ENCODE results near the gene RUBCN.
A peak's percentile ranks its signal among the peaks of the same experiment; 100 is the strongest.
"Not testable (repeated sequence)": the region's sequence is repeated elsewhere in the genome, so short reads cannot be mapped to it uniquely, and the experiment has no call there.

Gene RUBCN

GRCh38 chr3:197733042-197733441 lies 3.7 kb downstream of the RUBCN start:
- no peak for DNase-seq

- DNase-seq: not testable (repeated sequence)
Measured at GRCh38 chr3:197731483-197731882, 5.2 kb downstream of the RUBCN start.

- not testable (repeated sequence) for DNase-seq
Measured at GRCh38 chr3:197730770-197731169, 5.9 kb downstream of the RUBCN start.

GRCh38 chr3:197730200-197730599 lies 6.5 kb downstream of the RUBCN start:
- no peak for DNase-seq

DNA sequence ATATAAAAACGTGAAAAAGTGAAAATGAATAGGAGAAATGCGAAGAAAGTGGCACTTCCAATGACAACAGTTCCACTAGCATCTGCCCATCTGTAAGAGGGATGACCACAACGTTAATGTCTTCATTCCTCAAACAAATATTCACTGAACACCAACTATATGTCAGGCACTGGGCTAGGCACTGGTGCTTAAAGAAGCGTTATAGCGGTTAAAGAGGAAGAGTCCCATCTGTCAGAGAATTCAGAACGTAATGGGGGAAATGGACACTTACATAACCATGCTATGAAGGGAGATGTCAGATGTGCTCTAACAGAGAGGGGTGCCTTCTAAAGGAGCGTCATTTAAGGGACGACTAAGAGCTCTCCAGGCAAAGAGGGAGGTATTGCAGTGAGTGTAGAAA lies 8.2 kb downstream of the RUBCN start:
- DNase-seq: no peak

GRCh38 chr3:197727878-197728277 lies 8.8 kb downstream of the RUBCN start:
- DNase-seq: not testable (repeated sequence)

DNA sequence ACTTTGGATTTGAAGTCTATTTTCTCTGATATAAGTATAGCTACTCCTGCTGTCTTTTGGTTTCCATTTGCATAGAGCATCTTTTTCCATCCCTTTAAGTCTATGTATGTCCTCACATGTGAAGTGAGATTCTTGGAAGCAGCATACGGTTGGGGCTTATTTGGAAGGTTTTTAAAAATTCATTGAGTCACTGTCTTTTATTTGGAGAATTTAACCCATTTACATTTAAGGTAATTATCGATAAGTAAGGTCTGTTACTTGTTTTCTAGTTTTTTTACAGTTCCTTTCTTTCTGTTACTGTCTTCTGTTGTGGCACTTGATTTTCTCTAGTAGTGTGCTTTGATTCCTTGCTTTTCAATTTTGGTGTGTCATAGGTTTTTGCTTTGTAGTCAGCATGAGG lies 14.0 kb downstream of the RUBCN start:
- DNase-seq: no peak

GRCh38 chr3:197720694-197721093 lies 16.0 kb downstream of the RUBCN start:
- no peak for DNase-seq

GRCh38 chr3:197718891-197719290 lies 17.8 kb downstream of the RUBCN start:
- DNase-seq: no peak

DNA sequence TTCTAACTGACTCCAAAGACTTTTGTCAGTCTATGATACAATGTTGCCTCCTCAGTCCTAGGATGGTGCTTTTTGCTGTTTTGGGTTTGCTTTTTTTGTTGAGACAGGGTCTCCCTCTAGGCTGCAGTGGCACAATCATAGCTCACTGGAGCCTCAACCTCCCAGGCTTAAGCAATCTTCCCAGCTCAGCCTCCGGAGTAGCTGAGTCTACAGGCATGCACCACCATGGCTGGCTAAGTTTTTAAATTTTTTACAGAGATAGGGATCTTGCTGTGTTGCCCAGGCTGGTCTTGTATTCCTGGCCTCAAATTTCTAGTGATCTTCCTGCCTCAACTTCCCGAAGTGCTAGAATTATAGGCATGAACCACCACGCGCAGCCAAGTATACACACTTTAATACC lies 22.5 kb downstream of the RUBCN start:
- no peak for DNase-seq

DNA sequence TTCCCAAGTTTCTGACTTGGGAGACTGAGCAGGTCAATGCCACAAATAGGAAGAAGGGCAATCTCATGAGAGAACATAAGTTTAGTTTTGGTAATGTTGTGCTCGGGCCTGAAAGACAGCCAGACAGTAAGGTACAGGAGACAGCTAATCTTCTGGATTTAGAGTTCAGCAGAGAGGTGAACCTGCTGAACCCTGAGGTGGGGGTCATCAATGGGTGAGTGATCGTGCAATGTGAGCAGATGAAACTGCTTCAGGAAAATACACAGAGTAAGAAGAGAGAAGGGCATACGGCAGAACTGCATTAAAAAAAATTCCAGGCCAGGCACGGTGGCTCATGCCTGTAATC lies 23.3 kb downstream of the RUBCN start:
- no peak for DNase-seq

GRCh38 chr3:197711973-197712707 lies 24.6 kb downstream of the RUBCN start:
- peak; percentile 88 for DNase-seq

GRCh38 chr3:197710965-197711364 lies 25.7 kb downstream of the RUBCN start:
- DNase-seq: not testable (repeated sequence)

GRCh38 chr3:197709135-197709534 lies 27.6 kb downstream of the RUBCN start:
- DNase-seq: no peak

GRCh38 chr3:197706658-197707057 lies 30.0 kb downstream of the RUBCN start:
- no peak for DNase-seq

DNA sequence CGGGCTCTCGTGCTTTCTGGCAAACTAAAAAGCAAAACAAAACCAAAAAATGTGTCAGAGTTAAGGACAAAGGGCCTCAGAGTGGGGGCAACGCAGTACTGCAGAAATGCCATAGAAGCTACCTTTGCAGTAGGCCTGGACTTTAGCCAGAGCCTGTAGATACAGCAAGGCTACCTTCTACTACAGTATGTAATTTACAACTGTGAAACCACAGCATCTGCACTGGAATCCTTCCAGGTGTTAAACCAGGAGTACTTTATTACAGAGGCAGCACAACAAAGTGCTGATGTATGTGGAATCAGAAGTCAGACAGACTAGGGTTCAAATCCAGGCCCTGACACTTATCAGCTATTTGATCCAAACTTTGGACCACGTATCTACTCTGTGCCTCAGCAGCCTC lies 34.9 kb downstream of the RUBCN start:
- DNase-seq: no peak

- no peak for DNase-seq
Measured at GRCh38 chr3:197700095-197700494, 36.6 kb downstream of the RUBCN start.

- no peak for DNase-seq
Measured at GRCh38 chr3:197697355-197697754, 39.3 kb downstream of the RUBCN start.

DNA sequence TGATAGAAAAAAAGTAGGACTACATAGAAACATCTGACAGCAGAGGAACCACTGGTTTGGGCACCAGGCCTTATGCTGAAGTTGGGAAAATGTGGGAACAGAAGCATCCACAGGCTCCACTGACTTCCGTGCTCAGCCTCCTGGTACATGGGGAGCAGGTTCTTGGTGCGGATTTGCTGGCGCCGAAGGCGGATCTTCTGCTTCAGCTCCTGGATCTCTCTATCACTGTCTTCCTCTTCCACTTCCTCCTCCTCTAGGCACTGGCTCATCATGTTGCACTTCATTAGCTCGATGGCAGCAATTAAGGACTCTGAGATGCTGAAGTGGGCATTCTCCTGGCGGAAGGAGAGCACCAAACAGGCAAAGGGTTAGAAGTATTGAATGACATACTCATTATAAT lies 42.5 kb downstream of the RUBCN start:
- no peak for DNase-seq

DNA sequence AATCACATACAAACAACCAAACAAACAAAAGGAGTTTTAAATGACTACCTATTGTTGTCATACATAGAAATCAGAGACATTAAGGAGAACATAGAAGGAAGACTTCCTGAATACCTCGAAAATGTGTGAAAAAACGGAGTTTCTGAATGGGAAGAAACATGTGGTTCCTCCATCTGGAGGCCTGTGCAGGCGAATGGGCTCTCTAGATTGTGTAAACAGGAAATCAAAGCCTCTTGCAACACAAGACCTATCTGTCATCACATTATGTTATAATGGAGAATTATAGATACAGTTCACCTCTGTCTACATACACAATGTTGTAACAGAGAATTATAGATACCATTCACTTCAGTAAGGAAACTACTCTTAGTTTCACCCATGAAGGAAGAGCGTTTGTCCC lies 44.1 kb downstream of the RUBCN start:
- DNase-seq: no peak

DNA sequence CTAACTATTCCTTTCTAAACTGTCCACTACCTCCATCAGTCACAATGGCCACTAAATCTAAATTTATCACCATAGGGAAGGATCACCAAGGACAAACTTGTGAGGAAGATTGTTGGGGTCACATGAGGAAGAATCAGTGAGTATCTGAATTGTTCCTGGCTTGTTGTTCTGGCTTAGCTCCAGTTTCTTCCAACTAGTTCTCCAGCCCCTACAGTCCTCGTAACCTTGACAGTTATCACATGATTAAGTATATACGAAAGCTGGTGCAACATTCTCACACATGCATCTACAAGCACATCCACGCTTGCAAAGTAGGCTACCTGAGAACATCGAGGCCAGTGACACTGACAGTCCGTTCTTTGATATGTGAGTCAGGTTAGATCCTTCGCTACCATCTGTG lies 46.0 kb downstream of the RUBCN start:
- no peak for DNase-seq

GRCh38 chr3:197687570-197687969 lies 49.1 kb downstream of the RUBCN start:
- no peak for DNase-seq

GRCh38 chr3:197686899-197687298 lies 49.8 kb downstream of the RUBCN start:
- DNase-seq: no peak

DNA sequence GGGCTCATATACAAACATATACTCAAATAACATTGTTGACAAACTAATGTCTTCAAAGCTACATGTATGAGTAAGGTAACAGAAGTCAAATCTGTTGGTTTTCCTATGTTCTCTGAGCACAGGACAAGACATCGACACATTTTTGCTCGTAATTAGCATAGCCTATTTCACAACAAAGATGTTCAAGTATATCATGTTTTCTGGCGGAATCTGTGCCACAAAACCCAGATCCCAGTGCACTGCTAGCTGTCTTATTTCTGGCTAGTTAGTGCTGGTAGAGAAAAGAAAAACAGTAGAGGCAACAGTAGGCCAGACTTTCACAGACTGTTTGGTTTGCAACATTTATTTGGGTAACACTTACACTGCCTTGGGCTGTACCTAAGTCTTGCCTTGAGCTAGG lies 51.2 kb downstream of the RUBCN start:
- no peak for DNase-seq

DNA sequence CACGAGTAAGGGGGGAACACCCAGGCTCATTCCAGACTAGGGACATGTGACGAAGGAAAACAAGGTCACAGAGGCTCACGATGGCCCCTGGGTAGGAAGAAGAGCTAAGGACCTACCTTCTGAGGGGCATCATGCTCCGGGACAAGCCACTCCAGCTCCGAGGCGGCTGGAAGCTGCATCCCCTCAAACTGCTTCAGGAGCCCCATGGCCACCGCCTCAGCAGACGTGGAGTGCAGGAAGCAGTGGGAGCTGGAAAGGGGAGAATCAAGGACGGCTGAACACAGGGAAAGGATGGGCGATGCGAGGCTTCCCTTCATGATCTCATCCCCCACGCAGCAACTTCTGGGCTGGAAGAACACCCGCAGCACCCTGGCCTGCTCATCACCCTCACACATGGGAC lies 53.5 kb downstream of the RUBCN start:
- DNase-seq: no peak
